GM03348 (cell line): ENCODE measurements around the gene HOXD13.

Experiments
- DNase-seq: peaks from one replicate; pipeline ENCODE4 v3.0.0; 2012; ENCODE audit warnings: low spot score

The HOXD13 gene

DNA sequence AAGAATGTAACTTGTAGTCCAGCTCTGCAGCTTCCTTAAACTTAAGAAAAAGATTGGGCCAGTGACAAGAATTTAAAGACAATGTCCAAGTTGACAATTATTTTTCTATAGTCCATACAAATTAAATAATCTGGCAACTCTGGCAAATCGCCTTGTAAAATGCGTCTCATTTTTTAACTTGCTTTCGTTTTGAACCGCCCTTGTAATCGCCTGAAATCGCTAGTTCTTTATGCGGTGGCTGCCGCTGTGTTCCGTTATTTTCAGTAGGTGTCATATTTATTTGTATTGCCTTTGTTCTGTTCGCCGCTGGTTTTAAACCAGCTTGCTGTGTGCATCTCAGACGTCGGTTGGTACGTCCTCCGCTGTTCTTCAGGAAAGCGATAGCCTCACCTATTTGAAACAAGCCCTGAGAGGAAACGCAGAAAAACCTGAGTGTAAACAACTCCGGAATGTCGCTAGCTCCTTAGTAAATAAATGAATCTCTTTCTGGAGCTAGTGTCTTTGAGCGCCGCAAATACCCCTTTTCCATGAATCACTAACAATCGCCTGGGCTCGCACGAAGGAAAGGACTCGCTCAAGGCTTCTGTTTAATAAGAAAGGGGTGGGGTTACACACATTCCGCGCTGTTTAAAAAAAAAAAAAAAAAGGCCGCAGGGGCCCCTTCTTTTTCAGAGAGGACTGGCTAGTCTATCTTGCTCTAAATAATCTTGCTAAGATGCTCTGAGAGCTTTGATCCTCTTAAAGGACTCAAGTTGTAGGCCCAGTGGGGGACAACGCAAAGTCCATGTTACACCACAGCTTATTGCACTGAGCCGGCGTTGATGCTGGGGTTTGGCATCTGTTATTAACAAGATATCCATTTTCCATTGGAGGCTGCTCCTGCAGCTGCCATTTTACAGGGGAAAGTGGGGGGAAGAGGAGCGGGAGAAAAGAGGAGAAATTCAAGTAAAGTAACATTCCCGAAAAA, 40.0 kb downstream of the HOXD13 start:
- DNase-seq: peak; percentile 53

DNA sequence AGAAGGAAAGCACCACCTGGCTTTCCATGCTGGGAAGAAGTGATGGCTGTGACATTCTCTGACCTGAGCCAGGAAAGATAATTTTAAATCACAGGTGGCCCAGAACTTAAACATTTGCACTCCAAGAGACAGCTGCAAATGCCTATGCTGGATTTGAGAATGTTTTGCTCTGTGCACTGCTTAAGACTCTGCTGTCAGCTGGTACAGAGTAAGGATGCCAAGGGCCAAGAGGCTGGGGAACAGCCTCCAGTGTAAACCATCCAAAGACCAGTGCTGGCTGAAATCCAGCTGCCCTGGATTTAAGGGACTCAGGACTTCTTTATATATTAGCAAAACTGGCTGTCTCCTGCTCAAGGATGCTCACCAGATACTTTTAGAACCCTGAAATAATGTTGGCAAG, 40.9 kb downstream of the HOXD13 start:
- DNase-seq: no peak

DNA sequence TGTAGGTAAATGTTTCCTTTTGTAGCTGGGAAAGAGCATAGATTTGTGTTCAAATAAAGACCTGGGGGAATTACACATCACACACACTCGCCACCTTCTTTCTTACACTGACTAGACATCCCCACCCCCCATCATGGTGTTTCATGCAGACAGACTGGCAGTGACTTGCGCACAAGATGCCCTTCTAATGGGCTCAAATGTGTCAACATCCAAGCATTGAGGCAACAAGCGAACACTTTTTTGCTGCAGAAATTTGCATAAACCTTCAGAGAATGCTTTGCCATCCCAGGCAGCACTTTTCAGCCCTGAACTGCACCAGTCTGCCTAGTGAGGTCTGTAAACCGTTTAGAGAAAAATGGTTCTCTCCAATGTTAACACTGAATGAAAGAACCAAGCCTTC, 41.5 kb downstream of the HOXD13 start:
- DNase-seq: no peak

DNA sequence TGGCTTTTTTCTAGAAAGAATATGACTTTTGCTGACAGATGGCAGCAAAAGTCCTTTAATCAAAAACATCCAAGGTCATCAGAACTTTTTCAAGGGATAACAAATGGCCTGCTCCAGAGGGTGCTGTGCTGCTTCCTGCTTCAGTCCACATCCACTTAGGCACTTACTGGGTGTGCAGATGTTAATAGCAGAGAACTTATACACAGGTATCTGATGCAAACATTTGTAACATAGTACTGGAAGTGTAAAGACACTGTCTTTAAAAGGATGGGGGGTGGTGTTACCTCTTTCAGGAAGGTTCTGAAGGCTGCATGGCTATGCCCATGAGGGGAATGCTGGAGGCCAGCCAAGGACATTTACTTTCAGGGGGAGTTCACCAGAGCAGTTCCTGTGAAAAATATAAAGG, 42.5 kb downstream of the HOXD13 start:
- no peak for DNase-seq

DNA sequence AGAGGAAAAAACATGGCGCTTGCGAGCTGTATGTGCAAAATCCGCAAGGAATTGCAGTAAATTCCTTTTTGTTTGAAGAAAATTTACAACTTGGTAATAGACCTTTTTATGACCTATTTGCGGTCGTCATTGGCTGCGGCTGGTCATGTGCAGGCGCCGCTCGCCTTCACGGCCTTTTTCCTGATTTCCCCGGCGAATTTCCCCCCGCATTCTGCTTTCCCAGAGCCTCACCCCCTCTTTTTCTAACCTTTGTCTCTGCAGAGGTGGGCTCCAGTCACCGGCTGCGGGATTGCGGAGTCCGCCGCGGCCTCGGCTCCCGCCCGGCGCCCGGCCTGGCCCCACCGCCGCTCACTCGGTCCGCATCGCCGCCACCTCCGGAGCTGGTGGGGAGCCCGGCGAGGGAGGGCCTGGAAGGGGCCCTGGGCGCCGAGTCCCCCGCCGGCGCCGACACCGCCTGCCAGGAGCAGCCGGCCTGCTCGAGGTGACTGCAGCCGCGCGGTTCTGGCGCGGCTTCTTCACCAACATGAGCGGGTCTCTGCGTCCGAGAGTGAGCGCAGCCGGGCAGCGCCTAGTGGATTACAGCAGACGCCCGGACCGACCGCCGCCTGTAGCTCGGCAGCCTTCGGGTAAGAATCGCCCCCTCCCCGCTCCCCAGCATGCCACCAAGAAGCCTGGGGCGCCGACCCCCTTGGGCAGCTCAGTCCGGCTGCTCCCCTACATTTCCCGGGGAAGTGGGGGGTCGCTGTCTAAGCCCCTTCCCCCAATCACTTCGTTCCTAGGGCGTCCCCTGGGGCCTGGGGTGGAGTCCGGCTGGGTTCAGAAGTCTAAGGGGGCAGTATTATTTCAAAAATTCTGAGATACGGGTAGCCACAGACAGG, 44.1 kb downstream of the HOXD13 start:
- DNase-seq: peak; percentile 64

DNA sequence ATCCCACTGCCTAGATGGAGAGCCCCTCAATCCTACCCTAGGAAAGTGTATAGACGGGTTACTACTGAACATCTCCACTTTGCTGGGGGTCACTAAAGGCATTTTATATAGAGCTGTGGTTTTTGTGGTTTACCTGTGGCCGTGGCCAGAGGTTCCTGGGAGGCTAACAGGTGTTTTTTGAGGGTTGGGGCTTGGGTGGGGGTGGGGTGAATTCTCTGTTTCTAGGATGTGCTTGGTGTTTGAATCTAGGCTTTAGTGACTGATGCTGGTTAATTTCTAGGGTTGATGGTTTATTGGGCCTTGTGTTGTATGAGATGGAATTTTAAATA, 44.7 kb downstream of the HOXD13 start:
- no peak for DNase-seq

DNA sequence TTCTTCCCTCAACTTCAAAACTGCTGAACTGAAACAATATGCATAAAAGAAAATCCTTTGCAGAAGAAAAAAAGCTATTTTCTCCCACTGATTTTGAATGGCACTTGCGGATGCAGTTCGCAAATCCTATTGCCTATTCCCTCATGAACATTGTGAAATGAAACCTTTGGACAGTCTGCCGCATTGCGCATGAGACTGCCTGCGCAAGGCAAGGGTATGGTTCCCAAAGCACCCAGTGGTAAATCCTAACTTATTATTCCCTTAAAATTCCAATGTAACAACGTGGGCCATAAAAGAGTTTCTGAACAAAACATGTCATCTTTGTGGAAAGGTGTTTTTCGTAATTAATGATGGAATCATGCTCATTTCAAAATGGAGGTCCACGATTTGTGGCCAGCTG, 45.4 kb downstream of the HOXD13 start:
- peak; percentile 44 for DNase-seq

DNA sequence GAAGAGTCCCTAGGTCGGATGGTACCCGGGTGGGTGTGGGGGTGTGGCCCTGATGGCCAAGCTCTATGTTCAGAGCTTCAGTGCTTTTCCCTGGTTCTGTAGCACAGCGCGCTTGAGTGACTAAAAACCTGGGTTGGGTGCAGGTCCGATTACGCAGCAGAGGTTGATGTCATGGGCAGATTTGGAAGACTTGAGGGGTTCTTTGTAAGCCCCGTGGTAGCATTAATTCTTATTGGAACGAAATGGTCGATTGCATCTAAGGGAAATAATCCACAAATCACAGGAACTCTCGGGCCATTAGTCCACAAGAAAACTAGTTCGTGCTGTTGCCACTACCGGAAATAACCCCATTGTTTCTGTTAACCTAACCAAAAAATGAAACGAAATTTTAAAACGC, 46.0 kb downstream of the HOXD13 start:
- DNase-seq: peak; percentile 39

DNA sequence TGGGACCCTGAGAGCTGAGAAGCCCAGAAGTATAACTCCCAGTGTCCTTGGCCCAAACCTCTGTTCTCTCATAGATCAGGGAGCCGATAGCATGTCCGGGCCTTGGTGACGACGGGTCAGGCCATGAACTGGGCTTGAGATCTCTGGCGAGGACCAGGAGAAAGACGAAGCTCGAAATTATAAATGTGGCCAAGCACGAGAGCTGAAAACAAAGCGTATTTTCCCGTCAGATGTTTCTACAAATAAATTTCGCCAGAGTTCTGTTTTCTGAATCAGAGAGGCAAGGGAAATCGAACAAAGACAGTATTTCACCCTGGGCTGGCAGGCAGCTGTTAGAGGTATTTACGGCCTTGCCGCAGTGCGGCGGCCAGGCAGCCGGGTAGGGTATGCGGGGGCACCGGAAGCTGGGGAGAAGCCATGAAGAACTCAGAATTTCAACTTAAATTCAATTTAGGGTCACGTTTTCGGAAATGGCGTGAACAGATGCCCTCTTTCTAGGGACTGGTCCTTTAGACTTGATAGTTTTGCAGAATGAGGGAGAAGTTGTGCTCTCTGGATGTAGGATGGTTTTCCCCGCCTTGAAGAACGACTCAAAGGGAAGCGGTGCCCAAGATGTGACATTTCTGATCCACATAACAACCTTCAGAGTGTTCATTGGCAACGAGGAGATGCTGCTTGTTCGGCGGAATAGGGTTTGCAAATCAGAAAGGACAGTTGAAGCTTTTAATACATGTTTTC, 46.6 kb downstream of the HOXD13 start:
- DNase-seq: peak; percentile 66

DNA sequence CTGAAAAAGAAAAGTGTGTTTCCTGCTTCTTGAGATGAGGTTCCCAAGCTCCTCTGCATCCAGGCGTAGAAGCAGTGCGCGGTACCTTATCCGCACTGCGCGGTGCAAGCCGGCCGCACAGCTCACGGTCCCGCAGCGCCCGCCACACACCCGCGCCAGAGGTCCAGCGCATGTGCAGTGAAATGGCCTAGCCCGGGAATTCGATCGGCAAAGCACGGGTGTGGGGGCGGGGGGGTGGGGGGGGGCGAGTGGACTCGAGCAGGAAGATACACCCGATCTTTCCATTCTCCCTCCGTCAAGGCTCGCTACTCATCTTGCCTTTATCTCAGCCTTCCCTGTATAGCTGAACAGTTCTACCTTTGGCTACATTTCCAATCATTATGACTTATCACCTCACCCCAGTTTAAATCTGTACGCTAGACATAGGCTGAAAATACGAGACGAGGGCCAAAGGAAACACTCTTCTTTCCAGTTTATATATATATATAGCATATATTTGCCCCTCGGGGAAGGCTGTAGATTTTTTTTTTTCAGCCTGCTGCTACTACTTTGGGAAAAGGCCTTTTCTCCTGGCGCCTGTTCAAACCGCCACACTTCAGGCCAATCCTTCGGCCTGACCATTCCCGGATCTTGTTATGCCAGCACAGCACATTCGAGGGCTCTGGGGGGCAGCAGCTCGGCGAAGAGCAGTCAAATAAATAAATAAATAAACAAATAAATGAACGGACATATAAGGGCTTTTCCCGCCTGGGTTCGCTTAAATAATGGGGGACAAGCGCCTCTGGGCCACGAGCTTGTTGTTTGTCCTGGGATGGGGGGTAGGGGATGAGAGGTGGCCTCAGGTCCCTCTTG, 47.4 kb downstream of the HOXD13 start:
- DNase-seq: peak; percentile 74

DNA sequence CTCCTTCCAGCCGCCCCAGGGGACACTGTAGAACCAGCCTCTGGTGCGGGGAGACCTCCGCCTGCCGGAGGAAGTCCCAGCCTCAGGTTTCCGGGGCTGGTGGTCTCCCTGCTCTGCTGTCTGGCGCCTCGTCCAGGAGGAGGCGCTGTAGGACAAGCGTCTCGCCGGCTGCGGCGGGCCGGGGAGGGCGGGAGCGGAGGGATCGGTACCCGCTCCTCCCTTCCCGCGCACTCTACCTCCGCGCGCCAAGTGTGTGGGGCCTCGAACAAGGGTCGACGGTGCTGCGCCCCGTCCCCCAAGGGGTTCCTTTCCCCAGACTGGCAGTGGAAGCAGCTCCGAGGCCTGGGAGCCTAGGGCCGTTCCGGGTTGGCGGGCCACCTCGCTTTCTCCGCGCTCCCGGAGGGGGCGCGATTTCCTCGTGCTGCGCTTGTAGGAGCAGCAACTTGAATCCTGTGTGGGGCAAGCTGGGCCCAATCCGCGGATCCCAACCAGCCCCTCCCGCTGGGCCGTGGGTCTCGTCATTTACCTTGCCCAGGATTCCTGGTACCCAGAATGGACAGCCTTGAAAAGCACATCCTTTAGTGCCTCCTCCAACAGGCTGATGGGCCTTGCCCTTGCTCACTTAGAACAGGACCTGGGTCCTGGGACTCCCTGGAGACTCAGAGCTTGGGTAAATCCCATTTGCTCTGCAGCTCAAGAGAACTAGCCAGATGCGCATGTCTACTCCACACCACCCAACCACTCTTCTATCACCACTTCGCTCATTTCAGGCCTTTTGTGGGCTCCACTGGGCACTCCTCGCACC, 48.2 kb downstream of the HOXD13 start:
- DNase-seq: peak; percentile 95

DNA sequence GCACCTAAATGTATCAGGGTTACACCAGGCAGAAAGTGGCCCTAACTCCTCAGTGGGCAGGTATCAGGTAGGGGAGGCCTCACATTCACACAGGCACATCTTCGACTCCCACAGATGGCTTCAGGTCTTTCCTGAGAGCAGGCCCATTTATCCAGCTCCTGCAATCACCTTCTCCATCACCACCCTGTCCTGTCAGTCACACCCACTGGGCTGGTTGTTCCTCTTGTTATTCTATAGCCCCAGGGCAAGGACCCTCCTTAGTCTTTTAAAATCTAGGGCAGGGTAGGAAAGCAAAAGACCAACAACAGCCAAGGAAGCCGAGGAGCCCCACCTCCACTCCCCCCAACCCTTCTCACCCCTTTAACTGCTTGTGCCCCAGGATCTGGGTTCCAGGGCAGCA, 49.8 kb downstream of the HOXD13 start:
- no peak for DNase-seq
